HS-5 (cell line): Measurements from ENCODE around the gene COL11A2.
A peak's percentile ranks its signal among the peaks of the same experiment; 100 is the strongest.

ENCODE experiments used
- DNase-seq: peaks from one replicate; pipeline ENCODE4 v3.0.0-alpha.2; 2012; ENCODE audit warnings: low read depth

COL11A2 gene

DNA sequence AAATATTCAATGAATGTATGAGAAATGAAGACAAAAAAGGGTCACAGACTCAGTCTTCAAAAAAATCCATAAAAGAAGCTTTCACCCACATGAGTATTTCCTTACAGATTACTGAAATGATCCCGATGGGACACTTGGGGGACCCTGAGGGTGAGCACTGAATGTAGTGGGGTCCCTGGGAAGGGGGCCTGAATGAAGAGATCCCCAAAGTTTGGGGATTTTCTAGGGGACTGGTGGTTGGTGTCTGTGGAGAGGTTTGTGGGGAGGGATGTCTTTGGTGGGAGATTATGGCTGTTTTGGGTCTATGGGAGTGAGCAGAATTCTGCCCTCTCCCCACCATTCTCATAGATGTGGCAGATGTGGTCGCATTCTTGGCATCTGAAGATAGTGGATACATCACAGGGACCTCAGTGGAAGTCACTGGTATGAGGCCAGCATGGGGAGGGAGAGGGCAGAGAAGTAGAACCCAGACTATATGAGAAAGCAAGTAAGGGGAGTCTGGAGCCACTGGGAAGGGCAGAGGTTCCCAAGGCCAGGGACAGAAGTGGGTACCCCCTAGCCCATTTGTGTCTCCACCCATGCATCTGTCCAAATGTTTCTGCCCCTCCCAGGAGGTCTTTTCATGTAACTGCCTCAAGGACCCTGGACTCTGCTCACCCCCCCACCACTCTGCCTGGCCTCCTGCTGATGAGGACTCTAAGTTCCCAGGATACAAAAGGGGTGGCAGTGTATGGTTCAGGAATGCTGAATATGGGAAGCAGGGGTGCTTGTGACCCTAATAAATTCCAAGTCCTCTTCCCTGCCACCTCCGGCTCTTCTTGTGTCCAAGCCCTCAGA, 14.0 kb upstream of the COL11A2 start:
- no peak for DNase-seq

DNA sequence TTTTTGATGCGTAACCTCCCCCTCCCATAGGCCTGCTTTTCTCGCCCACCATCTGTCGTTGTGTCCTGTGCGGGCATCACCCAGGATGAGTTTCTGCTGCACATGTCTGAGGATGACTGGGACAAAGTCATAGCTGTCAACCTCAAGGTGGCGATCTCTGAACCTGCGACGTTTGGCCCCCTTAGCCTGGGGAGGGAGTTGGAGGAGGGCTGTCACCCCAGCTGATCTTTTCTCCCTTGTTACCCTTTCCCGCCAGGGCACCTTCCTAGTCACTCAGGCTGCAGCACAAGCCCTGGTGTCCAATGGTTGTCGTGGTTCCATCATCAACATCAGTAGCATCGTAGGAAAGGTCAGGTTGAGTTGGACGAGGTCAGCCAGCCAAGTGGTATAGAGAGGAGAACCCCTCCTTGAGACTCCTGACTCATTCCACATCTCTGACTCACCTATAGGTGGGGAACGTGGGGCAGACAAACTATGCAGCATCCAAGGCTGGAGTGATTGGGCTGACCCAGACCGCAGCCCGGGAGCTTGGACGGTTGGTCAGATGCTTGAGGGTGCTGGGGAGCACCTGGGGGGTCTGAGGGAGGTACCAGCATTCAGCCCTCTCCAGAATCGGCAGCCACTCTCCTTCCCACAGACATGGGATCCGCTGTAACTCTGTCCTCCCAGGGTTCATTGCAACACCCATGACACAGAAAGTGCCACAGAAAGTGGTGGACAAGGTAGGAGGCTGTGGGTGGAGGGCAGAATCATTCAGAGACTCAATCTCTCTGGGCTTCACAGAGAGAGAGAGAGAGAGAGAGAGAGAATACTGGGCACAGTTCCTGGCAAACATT, 13.1 kb upstream of the COL11A2 start:
- peak; percentile 47 for DNase-seq

DNA sequence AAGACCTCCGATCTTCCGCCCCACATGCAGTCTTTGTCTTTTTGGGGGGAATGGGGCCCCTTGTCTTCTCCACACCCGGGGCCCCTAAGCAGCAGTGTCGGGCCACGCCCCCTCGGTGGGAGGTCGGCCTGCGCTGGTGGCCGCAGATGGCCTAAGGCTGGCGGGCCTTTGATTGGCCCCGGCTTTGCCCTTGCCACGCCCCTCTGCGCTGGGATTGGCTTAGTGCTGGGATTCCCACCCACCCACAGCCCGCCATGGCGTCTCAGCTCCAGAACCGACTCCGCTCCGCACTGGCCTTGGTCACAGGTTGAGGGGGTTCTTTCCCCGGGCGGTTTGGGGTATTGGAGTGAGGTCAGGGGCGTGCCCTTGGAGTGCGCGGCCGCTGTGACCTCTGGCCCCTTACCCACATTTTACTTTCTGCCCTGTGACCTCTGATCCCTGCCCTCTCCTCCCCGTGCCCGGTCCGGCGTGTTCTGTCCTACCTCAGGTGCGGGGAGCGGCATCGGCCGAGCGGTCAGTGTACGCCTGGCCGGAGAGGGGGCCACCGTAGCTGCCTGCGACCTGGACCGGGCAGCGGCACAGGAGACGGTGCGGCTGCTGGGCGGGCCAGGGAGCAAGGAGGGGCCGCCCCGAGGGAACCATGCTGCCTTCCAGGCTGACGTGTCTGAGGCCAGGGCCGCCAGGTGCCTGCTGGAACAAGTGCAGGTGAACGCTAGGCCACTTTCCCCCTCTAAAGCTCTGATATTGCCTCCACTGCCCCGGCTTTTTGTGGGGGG, 12.3 kb upstream of the COL11A2 start, which contains the start of gene HSD17B8:
HSD17B8 (plus strand) TSS at position 241 of the 776 bp plus-strand sequence; CDS start at position 255, 14 bp downstream.
- no peak for DNase-seq

DNA sequence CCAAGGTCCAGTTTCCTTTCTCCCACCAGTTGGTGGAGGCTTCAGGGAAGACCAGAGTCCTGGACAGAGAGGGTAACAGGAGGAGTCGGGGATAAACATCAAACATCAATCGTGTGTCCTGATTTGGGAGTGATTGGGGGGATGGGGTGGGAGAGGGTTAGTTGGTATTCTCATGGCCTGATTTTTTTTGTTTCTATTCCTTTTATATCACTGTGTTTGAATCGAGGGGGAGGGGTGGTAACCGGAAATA, 11.8 kb upstream of the COL11A2 start:
- no peak for DNase-seq

DNA sequence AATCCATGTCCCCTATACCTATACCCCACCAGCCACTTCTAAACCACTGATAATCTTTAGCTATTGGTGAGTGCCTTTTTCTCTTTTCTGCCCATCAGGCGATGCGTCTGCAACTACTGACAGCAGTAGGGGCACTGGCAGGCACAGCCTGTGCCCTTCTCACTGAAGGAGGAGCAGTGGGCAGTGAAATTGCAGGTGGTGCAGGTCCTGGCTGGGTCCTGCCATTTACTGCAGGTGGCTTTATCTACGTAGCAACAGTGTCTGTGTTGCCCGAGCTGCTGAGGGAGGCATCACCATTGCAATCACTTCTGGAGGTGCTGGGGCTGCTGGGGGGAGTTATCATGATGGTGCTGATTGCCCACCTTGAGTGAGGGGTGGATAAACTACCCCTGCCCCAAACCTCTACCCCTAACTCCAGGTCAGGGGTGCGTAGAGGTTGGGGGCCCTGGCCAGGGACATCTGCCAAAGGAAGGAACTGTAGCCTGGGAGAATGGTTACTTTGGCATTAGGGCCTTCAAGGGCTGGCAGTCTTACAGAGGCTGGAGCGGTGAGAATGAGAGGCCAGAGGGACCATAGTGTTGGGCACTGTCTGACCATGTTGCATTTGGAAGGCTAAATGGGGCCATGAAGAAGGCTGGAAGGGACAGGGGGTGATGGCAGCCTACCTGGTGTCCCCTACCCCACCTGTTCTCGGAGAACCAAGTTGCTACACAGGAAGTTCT, 11.3 kb upstream of the COL11A2 start:
- no peak for DNase-seq

DNA sequence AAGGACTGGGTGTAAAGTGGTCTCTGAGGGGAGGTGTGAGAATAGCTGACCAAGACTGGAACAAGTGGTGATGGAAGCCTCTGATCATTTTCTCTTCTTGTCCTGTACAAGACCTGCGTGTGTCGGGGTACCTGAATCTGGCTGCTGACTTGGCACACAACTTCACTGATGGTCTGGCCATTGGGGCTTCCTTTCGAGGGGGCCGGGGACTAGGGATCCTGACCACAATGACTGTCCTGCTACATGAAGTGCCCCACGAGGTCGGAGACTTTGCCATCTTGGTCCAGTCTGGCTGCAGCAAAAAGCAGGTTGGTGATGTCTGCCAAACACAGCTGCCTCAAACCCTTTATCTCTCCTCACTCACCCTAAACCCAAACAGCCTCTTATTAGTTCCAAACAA, 10.5 kb upstream of the COL11A2 start:
- no peak for DNase-seq

DNA sequence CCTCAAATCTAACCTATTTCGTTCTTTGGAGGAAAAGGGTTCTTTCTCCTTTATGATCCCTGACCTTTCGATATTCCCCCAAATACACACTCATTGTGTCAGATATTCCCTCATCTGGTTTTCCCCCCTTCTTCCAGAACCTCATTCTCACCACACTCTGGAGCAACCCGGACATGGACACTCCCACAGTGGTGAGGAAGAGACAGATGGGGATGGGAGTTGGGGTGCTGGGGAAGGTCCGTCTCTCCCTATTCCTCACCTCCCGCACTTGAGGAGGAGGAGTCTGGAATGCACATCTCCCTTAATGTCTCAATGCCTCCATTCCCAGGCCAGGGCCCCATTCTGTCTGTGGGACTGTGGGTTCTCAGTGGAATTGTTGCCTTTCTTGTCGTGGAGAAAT, 9.7 kb upstream of the COL11A2 start:
- no peak for DNase-seq

DNA sequence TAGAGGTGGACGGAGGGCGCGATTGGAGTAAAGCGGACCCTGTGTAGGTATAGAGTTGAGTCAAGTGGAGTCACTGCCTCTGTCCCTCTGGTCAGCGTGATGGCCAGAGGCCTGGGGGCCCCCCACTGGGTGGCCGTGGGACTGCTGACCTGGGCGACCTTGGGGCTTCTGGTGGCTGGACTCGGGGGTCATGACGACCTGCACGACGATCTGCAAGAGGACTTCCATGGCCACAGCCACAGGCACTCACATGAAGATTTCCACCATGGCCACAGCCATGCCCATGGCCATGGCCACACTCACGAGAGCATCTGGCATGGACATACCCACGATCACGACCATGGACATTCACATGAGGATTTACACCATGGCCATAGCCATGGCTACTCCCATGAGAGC, 8.9 kb upstream of the COL11A2 start:
- no peak for DNase-seq

DNA sequence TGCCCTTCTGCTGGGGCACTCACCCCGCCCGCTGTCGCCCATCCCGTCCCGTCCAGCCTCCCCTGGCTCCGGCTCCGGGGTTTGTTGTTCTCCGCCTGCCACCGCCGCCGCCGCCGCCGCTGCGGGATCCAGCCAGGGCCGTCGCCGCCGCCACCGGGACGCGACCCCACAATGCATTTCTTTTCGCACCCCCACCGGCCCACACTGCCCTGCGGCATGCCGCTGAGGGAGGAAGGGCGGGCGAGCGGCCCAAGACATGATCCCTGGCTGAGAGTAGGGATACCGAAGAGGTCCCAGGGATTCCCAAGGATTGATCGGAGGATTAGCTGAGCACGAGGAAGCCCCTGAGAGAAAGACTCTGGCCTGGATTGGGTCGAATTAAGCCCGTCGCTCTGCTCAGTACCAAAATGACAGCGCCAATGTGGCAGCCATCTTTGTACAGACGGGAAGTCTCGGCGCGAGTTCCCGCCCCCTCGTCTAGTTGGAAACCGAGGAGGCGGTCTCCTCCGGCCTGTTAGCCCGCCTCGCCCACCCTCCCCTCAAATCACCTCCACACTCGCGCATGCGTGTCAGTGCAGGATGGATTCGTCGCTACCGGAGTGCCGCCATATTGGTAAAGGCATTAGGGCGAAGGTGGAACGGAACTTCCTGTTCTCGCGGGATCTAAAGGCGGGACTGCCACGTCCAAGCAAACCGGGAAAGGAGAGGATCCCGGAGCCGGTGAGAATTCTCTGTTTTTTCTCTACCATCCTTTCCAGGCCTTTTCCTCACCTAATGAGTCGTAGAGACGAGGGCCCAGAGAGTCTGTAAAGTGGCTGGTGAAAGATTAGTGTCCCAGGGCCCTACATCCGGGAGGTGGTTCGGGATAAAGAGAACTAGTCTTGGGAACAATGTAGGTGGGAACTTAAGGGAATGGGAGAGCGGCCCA, 8.2 kb upstream of the COL11A2 start, which contains the start of the genes RXRB and SLC39A7:
RXRB (minus strand) TSS at position 447 of the 928 bp plus-strand sequence; CDS start at position 258, 189 bp downstream.
SLC39A7 (plus strand) TSS at position 649 of the 928 bp plus-strand sequence. CDS start 379 bp downstream, outside the sequence.
- peak; percentile 99 for DNase-seq

DNA sequence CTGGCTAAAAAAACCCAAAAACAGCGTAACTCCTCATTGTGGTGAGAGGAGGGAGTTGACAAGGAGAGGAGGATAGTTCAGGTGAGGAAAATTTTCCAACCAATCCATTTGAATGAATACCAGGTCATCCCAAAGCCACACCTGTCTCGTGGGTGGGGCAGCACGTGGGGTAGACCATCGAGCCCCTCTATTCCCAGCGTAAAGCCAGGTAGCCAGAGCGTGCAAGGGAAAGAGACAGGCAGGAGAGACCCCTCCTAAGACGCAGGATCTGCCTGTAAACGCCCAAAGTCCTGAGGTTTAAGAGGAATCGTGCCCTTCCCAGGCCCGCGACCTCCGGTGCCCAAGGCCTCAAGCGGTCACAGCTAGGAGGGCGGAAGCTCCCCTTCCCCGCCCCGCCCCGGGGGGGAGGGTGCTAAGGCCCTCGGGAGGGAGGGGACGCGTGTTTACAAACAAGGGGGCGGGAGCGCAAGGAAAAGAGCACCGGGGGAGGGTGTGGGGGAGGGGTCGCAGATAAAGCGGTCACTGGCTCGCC, 7.5 kb upstream of the COL11A2 start:
- DNase-seq = no peak

DNA sequence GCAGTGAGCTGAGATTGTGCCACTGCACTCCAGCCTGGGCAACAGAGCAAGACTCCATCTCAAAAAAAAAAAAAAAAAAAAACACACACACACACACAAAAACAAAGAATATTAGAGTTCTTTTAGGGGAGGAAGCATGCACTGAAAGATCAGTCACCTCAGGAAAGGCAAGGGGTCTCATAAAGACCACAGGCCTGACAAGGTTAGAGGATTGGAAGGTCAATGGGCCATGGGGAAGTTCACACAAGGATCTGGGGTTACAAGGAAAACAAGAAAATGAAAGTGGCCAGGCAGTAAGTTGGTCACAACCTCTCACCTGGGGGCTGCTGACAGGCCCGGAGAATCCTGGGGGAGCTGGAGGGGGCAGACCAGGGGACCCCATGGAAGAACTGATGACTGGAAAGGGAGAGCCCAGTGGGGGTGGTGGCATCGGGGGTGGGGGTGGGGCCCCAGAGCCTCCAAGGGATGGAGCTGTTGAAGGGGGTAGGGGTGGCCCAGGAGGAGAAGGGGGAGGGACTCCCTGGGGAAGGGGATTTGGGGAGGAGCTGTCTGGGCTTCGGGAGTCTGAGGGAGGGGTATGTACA, 6.7 kb upstream of the COL11A2 start:
- no peak for DNase-seq

DNA sequence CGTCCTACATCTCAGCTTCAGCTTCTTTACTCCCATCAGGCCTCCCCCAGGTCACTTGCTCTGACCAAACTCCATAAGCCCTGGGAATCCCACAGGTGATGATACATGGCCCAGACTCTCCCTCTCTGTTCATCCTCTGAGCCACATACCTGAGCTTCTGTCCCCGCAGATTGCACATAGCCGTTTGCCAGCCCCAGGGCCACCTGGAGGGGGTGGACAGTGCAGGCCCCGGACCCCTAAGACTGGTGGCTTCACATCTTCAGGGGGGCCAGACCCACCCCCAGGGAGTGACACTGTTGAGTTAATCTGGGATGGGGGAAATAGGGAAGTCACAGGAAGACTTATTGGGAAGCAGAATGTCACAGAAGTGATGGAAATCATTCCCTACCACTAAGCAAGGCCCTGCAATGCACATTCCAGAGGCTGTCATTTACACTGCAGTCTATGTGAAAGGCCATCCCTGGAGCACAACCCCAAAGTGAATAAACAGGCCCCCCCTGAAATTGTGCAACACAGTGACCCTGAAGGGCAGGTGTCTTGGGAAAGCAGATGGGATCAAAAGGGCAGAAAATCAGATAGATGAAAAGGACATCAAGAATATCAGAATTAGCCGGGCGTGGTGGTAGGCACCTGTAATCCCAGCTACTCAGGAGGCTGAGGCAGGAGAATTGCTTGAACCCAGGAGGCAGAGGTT, 6.0 kb upstream of the COL11A2 start:
- DNase-seq = no peak

DNA sequence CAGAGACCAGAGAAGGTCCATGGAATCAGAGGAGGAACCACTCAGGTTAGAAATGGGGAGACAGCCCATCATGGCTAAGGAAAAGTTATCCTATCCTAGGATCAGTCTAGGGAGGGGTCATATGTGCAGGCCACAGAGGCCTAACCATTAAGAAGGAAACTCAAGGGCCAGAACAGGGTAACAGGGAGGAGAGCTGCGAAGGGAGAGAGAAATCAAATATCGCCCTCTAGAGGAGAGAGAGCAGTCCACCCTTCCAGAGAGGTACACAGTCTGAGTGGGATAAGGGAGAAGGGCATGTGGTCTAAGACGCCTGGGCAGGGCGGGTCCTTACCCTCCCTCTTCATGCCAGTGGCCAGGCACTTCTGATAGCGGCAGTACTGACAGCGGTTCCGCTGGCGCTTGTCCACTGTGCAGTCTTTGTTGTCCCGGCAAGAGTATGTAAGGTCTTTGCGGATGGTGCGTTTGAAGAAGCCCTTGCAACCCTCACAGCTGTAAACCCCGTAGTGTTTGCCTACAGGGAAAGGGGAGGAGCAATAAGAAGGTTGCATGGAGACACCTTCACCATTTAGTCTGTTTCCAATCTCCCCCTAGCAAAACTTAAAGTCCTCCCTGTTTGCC, 5.3 kb upstream of the COL11A2 start:
- DNase-seq = no peak

DNA sequence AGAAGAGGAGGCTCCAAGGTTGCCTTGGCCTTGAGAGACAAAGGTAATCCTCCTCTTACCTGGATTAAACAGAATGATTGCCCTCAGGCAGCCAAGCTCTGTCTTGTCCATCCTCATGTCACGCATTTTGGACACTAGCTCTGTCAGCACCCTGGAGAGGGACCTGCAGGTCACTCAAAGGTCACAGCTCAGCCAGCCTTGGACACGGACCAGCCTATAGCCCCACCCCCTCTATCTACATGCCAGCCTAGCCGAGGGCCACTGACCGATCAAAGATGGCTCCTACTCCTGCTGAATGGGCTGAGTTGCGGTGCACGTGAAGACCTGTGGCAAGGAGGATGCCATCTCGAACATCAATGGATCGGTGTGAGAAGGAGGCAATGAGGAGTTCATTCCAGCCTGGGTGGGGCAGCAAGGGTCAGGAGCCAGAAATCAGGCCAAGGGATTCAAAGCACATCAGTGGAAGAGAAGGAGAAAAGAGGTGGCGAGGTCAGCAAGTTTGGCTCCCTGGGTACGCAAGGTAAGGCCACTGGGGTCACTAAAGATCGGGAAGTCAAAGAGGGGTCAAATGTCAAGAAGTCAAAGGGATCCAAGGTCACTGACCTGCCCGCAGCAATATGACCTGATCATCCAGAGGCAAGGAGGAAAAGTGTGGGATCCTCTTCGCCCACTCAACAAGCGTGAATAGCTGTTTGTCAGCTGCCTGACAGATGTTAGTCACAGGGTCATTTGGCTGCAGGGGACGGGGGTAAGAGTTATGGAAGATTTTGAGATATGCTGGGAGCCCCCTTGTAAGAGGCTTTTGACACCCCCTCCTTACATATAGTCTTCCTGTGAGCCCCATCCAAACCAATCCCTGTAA, 3.3 kb upstream of the COL11A2 start:
- DNase-seq = no peak

DNA sequence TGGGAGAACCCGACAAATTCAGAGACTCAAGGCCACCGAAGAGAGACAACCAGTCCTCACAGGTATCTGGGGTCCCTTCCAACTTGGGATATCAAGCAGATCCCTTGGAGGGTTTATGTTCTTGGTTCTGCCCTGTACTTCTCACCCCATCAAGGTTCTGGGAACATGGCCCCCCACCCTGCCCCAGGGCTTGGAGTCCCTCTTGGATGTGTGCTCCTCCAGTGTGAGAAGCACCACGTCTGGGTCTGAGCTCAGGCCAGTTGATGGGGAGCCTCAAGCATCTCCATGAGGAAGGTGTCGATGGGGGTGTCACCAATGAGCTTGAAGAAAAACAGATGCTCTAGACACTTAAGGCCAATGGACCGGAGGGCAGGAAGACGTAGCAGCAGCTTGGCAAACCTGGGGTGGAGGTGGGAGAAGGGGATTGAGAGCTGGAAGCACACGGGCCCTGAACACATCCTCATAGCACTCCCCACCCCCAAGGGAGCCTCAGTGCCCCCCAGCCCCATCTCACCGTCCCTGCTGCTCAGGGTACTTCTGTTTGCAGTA, 2.2 kb upstream of the COL11A2 start:
- no peak for DNase-seq

DNA sequence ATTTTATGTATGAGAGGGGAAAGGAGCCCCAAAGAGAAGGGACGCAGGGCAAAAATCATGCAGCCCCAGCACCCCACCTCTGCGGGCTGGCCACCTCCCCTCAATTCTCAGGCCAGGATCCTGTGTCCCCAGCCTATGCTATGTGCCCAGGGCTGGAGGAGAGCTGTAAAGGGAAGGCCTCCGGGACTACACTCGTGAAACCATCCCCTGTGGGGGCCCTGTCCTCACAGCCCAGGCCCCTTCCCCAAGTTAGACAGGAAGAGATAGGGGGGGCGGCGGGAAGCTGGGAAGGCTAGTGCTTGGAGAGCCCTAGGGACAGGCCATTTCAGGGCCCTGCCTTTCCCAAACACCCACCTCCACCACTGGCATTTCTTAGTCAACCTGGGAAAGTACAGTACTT, 1.4 kb upstream of the COL11A2 start:
- no peak for DNase-seq
